ENCODE measurements around the gene CHST4. TPM values are rescaled to one million over a fixed set of nuclear protein-coding genes. Genes with fewer than 3 reads are reported as not detected.

Gene CHST4
- total and polyA plus RNA-seq, 2 of the 4 experiments (the other 2 are of a cell fraction), result not detected

- H3K56ac ChIP-seq (ENCODE audit: extremely low read depth, insufficient read depth, low read length), result no peak overlapping the region
- TF ChIP-seq CTCF (conservative IDR thresholded peaks at IDR 0.05; ENCODE audit: low read depth, low read length) (peak; percentile 82), MAFK (IDR thresholded peaks at IDR 0.05; ENCODE audit: low read depth, low read length) (no peak), MAZ (IDR thresholded peaks at IDR 0.05; ENCODE audit: borderline replicate concordance, low read depth, low read length) (no peak), RCOR1 (IDR thresholded peaks at IDR 0.05; ENCODE audit: insufficient replicate concordance, low read length) (no peak), MXI1 (IDR thresholded peaks at IDR 0.05; ENCODE audit: borderline replicate concordance, low read depth, low read length) (no peak), POLR2A (IDR thresholded peaks at IDR 0.05; ENCODE audit: low read depth, low read length) (no peak), RAD21 (IDR thresholded peaks at IDR 0.05; ENCODE audit: low read length) (peak; percentile 89), SMC3 (IDR thresholded peaks at IDR 0.05; ENCODE audit: low read depth, low read length) (peak; percentile 74)
- H3K14ac ChIP-seq (replicated peaks; ENCODE audit: low read depth, low read length), result no peak overlapping the region
- no peaks in the 10 kb centered on the region for H3K9me3 ChIP-seq (ENCODE audit: control insufficient read depth, insufficient read depth, low read length)
- no peak overlapping the region for H3K4me3 ChIP-seq (ENCODE audit: insufficient read depth, low read depth, low read length)
- no peak overlapping the region for H3K4me2 ChIP-seq (ENCODE audit: low read depth, low read length)
- DNase-seq, result peak; percentile 66
- no peak overlapping the region for H2AK5ac ChIP-seq (ENCODE audit: low read depth, low read length)
- no peak overlapping the region for H3K18ac ChIP-seq (ENCODE audit: low read depth, low read length)
- H3K4ac ChIP-seq (ENCODE audit: low read depth, low read length), result no peak overlapping the region
- dilution Hi-C loops (cut with HindIII; ENCODE audit: low sequenced_read_pairs, unreplicated experiment) (no loop called here), in situ Hi-C loops (cut with MboI; ENCODE audit: low sequenced_read_pairs) (loop anchor here (5.0 to 25.0 kb wide), 2 partner anchors 88 to 713 kb away; no protein-coding TSS in a partner anchor), intact Hi-C loops (cut with micrococcal nuclease) (loop anchor here (1.0 to 10.0 kb wide), 2 partner anchors 88 to 115 kb away; no protein-coding TSS in a partner anchor)
- H3K4me1 ChIP-seq (ENCODE audit: control insufficient read depth, insufficient read depth, low read length), result no peaks in the 10 kb centered on the region
- H3K27ac ChIP-seq (ENCODE audit: insufficient read depth, low read length), result no peak overlapping the region
- H3K79me1 ChIP-seq (ENCODE audit: low read depth in 1 of 2, low read length in 2 of 2), result no peaks in the 10 kb centered on the region
- H2BK20ac ChIP-seq (ENCODE audit: low read depth, low read length), result no peak overlapping the region
- H3K23ac ChIP-seq (ENCODE audit: low read depth, low read length), result no peak overlapping the region
- WGBS, 2 experiments (ENCODE audit: extremely low coverage in 2 of 2, insufficient read length in 1 of 2), result 0% methylated on average over 2 of the region's 3 CpGs; no CpG with 5 or more reads in 1 of the 2 experiments
- ATAC-seq (ENCODE audit: low read depth), result peak; percentile 97
- CTCF ChIA-PET, result interaction anchor here (0.6 to 4.8 kb wide), 12 partner anchors 8 to 721 kb away, joined by 3 to 40 read pairs (median 4); no protein-coding TSS in a partner anchor
- BruUV-seq (replicated peaks), result no TSS peak
- no peak overlapping the region for H4K8ac ChIP-seq (ENCODE audit: low read depth in 2 of 2, low read length in 2 of 2)
- no peak overlapping the region for H3K9ac ChIP-seq (ENCODE audit: low read depth, low read length)
- H2BK120ac ChIP-seq (ENCODE audit: low read depth, low read length), result no peak overlapping the region
- no peaks in the 10 kb centered on the region for H3K9me1 ChIP-seq (ENCODE audit: insufficient read depth, low read length)
- H2BK5ac ChIP-seq (ENCODE audit: low read depth, low read length, poor library complexity, severe bottlenecking), result no peak overlapping the region
- no peaks in the 10 kb centered on the region for H4K20me1 ChIP-seq (ENCODE audit: insufficient read depth, low read length)
- POLR2A ChIA-PET (ENCODE audit: unreplicated experiment), result interaction anchor here (0.6 kb wide), 1 partner anchor 82 kb away, joined by 3 read pairs; no protein-coding TSS in a partner anchor
- no peaks in the 10 kb centered on the region; the same call in none of the 2 replicates for H3K27me3 ChIP-seq (ENCODE audit: control insufficient read depth, insufficient read depth, low read length)
- no peak overlapping the region for H4K91ac ChIP-seq (ENCODE audit: insufficient read depth, low read depth, low read length)
- no peaks in the 10 kb centered on the region for H3K36me3 ChIP-seq (ENCODE audit: control insufficient read depth, insufficient read depth, low read length)
- no peak overlapping the region for H2BK15ac ChIP-seq (ENCODE audit: low read depth, low read length)
- no peak overlapping the region for H4K5ac ChIP-seq (ENCODE audit: low read depth, low read length)
- no peak overlapping the region for H2AFZ ChIP-seq (replicated peaks; ENCODE audit: low read length, poor library complexity)
- no peak overlapping the region for H2AK9ac ChIP-seq (replicated peaks; ENCODE audit: low read depth, low read length, poor library complexity)
These were observed 26.4 kb upstream of the CHST4 start for GRCh38 chr16:71499775-71500364.

Data from IMR-90 (cell line).